DOHH2 (cell line): ENCODE results near the gene TBCD.

Experiments
- H3F3A ChIP-seq: fragments of 200-600 bp; sonication (generic), shearing (Covaris generic); 2 replicates; pipeline ENCODE4 v1.6.0; 2016; ENCODE audit warnings: antibody characterized with exemption, mild to moderate bottlenecking; ENCODE audit not compliant: control insufficient read depth, insufficient read depth
- H3K27ac ChIP-seq: fragments of 200-600 bp; sonication (generic); 2 replicates; pipeline ENCODE4 v1.5.1; 2014; ENCODE audit warnings: low read depth, mild to moderate bottlenecking, low read length, moderate library complexity
- H3K27me3 ChIP-seq: fragments of 200-600 bp; sonication (generic); 2 replicates; pipeline ENCODE4 v1.6.1; 2014; ENCODE audit warnings: mild to moderate bottlenecking, low read length, mixed read lengths; ENCODE audit not compliant: control insufficient read depth
- H3K36me3 ChIP-seq: fragments of 200-600 bp; sonication (generic); 2 replicates; pipeline ENCODE4 v1.6.1; 2014; ENCODE audit warnings: mild to moderate bottlenecking, low read length, moderate library complexity, mixed read lengths; ENCODE audit not compliant: control insufficient read depth
- H3K4me1 ChIP-seq: fragments of 200-600 bp; sonication (generic); 2 replicates; pipeline ENCODE4 v1.6.1; 2014; ENCODE audit warnings: mild to moderate bottlenecking, low read length, mixed read lengths; ENCODE audit not compliant: control insufficient read depth
- H3K4me2 ChIP-seq: fragments of 200-600 bp; sonication (generic); 2 replicates; pipeline ENCODE4 v1.6.0; 2014; ENCODE audit warnings: mild to moderate bottlenecking, low read length, moderate library complexity
- H3K4me3 ChIP-seq: fragments of 200-600 bp; sonication (generic); 2 replicates; pipeline ENCODE4 v1.5.1; 2014; ENCODE audit warnings: mild to moderate bottlenecking, low read length, mixed read lengths
- H3K79me2 ChIP-seq: fragments of 200-600 bp; sonication (generic); 2 replicates; pipeline ENCODE4 v1.6.1; 2014; ENCODE audit warnings: mild to moderate bottlenecking, low read length, mixed read lengths; ENCODE audit not compliant: control insufficient read depth
- H3K9me2 ChIP-seq: fragments of 200-600 bp; sonication (generic); replicated peaks from 2 replicates; pipeline ENCODE4 v1.6.1; 2014; ENCODE audit warnings: mild to moderate bottlenecking, low read length, mixed read lengths; ENCODE audit not compliant: control insufficient read depth
- H3K9me3 ChIP-seq: fragments of 200-600 bp; sonication (generic); 2 replicates; pipeline ENCODE4 v1.6.1; 2014; ENCODE audit warnings: antibody characterized with exemption, low read length, mixed read lengths; ENCODE audit not compliant: control insufficient read depth, insufficient read depth
- H4K20me1 ChIP-seq: fragments of 200-600 bp; sonication (generic); 2 replicates; pipeline ENCODE4 v1.6.0; 2014; ENCODE audit warnings: low read depth, mild to moderate bottlenecking, antibody characterized with exemption, low read length, moderate library complexity; ENCODE audit not compliant: control insufficient read depth, insufficient read depth
- EZH2phosphoT487 ChIP-seq: fragments of 200-600 bp; sonication (generic); IDR thresholded peaks from 2 replicates; pipeline ENCODE4 v1.6.1; 2017; ENCODE audit warnings: borderline replicate concordance, mild to moderate bottlenecking, antibody characterized with exemption, low read length, moderate library complexity, mixed read lengths
- TF ChIP-seq, protein P1 (sequence below): fragments of 200-600 bp; sonication (generic); IDR thresholded peaks from one replicate; pipeline ENCODE4 v1.5.1; 2014; ENCODE audit warnings: antibody characterized with exemption, mild to moderate bottlenecking, low read depth, low read length; ENCODE audit not compliant: poor library complexity, severe bottlenecking

Gene TBCD

DNA sequence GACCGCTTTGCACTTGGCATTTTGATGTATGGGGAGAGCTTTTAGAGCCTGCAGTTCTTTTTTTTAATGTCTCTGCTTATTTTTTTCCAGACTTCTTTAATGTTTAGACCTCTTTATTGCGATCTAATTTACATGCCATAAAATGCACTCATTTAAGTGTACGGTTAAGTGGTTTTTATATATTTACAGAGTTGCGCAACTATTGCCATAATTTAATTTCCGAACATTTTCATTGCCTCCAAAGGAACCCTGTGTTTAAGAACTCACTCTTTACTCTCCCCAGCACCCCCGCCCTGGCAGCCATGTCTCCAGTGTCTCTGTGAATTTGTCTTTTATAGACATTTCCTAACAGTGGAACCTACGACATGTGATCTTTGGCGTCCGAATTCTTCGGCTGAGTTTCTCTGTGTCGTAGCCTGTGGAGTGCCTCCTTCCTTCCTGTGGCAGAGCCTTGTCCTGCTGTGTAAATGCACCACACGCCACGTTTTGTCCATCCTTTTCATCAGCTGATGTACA, 64.0 kb downstream of the TBCD start:
- no peak overlapping the region for H3K27ac ChIP-seq
- TF ChIP-seq, protein P1, sequence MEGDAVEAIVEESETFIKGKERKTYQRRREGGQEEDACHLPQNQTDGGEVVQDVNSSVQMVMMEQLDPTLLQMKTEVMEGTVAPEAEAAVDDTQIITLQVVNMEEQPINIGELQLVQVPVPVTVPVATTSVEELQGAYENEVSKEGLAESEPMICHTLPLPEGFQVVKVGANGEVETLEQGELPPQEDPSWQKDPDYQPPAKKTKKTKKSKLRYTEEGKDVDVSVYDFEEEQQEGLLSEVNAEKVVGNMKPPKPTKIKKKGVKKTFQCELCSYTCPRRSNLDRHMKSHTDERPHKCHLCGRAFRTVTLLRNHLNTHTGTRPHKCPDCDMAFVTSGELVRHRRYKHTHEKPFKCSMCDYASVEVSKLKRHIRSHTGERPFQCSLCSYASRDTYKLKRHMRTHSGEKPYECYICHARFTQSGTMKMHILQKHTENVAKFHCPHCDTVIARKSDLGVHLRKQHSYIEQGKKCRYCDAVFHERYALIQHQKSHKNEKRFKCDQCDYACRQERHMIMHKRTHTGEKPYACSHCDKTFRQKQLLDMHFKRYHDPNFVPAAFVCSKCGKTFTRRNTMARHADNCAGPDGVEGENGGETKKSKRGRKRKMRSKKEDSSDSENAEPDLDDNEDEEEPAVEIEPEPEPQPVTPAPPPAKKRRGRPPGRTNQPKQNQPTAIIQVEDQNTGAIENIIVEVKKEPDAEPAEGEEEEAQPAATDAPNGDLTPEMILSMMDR: no peak
- no peak for TF ChIP-seq EZH2phosphoT487
- peaks cover 13% of the 10 kb centered on the region for H3K4me1 ChIP-seq
- no peaks in the 10 kb centered on the region for H3K9me3 ChIP-seq
- H3K4me3 ChIP-seq: no peak overlapping the region
- H3K4me2 ChIP-seq: no peak overlapping the region
- peaks cover 31% of the 10 kb centered on the region for H3K36me3 ChIP-seq
- H3K79me2 ChIP-seq: no peaks in the 10 kb centered on the region
- H4K20me1 ChIP-seq: no peaks in the 10 kb centered on the region
- no peaks in the 10 kb centered on the region for H3K9me2 ChIP-seq
- H3F3A ChIP-seq: no peaks in the 10 kb centered on the region
- H3K27me3 ChIP-seq: no peaks in the 10 kb centered on the region

DNA sequence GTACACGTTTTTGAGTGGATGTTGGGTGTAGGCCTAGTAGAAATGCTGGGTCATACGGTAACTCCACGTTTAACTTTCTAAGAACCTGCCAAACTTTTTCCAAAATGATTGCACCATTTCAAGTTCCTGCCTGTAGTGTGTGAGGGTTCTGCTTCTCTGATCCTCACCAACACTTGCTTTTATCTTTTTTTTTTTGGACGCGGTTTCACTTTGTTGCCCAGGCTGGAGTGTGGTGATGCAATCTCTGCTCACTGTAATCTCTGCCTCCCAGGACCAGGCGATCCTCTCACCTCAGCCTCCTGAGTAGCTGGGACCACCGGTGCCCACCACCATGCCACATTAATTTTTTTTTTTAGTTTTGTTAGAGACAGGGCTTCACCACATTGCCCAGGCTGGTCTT, 64.5 kb downstream of the TBCD start:
- Histone ChIP-seq H3K27me3 (no peaks in the 10 kb centered on the region), H3K79me2 (no peaks in the 10 kb centered on the region), H4K20me1 (no peaks in the 10 kb centered on the region), H3K9me3 (no peaks in the 10 kb centered on the region), H3K4me2 (no peak overlapping the region), H3K27ac (no peak overlapping the region), H3K36me3 (peaks cover 32% of the 10 kb centered on the region), H3K4me1 (peaks cover 13% of the 10 kb centered on the region), H3K4me3 (no peak overlapping the region), H3F3A (no peaks in the 10 kb centered on the region), H3K9me2 (no peaks in the 10 kb centered on the region)
- TF ChIP-seq, protein P1: no peak
- no peak for TF ChIP-seq EZH2phosphoT487

DNA sequence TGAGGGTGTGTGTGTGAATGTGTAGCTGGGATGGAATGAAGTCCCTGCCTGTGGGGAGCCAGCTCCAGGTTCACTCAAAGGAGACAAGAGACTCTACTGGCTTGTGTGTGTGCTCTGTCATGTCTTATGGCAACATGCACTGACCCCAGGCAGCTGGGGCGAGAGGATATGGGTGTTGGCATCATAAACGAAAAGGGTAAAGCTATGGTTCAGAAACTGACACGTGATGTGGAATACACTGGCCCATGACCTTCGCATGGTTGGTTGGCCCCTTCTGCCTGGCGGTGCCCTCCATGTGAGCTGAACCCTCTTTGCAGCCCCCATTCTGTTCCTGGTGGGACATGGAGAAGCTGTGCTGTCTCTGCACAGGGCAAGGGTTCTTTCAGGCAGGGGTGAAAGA, 66.1 kb downstream of the TBCD start:
- Histone ChIP-seq H3K4me2 (no peak overlapping the region), H3K9me3 (no peaks in the 10 kb centered on the region), H4K20me1 (no peaks in the 10 kb centered on the region), H3K27ac (no peak overlapping the region), H3K27me3 (no peaks in the 10 kb centered on the region), H3F3A (no peaks in the 10 kb centered on the region), H3K4me3 (no peak overlapping the region), H3K79me2 (no peaks in the 10 kb centered on the region), H3K4me1 (peaks cover 13% of the 10 kb centered on the region), H3K36me3 (peaks cover 32% of the 10 kb centered on the region), H3K9me2 (no peaks in the 10 kb centered on the region)
- TF ChIP-seq EZH2phosphoT487: no peak
- TF ChIP-seq, protein P1: no peak
